ENCODE measurements around the gene DNMT3B.
"Not testable (repeated sequence)": the region's sequence is repeated elsewhere in the genome, so short reads cannot be mapped to it uniquely, and the experiment has no call there.

The DNMT3B gene

GRCh38 chr20:32761831-32762753 lies at the start of gene DNMT3B:
DNMT3B (plus strand) TSS chr20:32762385; CDS start chr20:32780324, 17,939 bp downstream.
- peak; percentile 85 for DNase-seq (ENCODE audit: low spot score)

- no peak for DNase-seq (ENCODE audit: low spot score)
Measured at GRCh38 chr20:32718749-32719348, 43.3 kb upstream of the DNMT3B start.

- peak; percentile 96 for DNase-seq (ENCODE audit: low spot score)
Measured at GRCh38 chr20:32727683-32728082, 34.5 kb upstream of the DNMT3B start.

- not testable (repeated sequence) for DNase-seq (ENCODE audit: low spot score)
Measured at GRCh38 chr20:32728435-32728834, 33.8 kb upstream of the DNMT3B start.

GRCh38 chr20:32729334-32729733 lies 32.9 kb upstream of the DNMT3B start:
- not testable (repeated sequence) for DNase-seq (ENCODE audit: low spot score)

GRCh38 chr20:32731882-32732266 lies 30.3 kb upstream of the DNMT3B start:
- DNase-seq (ENCODE audit: low spot score) = no peak

GRCh38 chr20:32737371-32738223 lies 24.6 kb upstream of the DNMT3B start:
- peak; percentile 90 for DNase-seq (ENCODE audit: low spot score)

- DNase-seq (ENCODE audit: low spot score) = no peak
Measured at GRCh38 chr20:32741151-32741550, 21.0 kb upstream of the DNMT3B start.

GRCh38 chr20:32742322-32743236 lies 19.6 kb upstream of the DNMT3B start:
- no peak for DNase-seq (ENCODE audit: low spot score)

- DNase-seq (ENCODE audit: low spot score) = peak; percentile 78
Measured at GRCh38 chr20:32743237-32744112, 18.7 kb upstream of the DNMT3B start, which contains the start of gene COMMD7. COMMD7 (minus strand) TSS chr20:32743467; CDS start chr20:32743391, 76 bp downstream.

GRCh38 chr20:32749914-32750637 lies 12.1 kb upstream of the DNMT3B start:
- DNase-seq (ENCODE audit: low spot score) = no peak

GRCh38 chr20:32751293-32751692 lies 10.9 kb upstream of the DNMT3B start:
- DNase-seq (ENCODE audit: low spot score) = no peak

- DNase-seq (ENCODE audit: low spot score) = no peak
Measured at GRCh38 chr20:32751702-32752457, 10.3 kb upstream of the DNMT3B start.

GRCh38 chr20:32752458-32753250 lies 9.5 kb upstream of the DNMT3B start:
- DNase-seq (ENCODE audit: low spot score) = peak; percentile 92

GRCh38 chr20:32753731-32754130 lies 8.5 kb upstream of the DNMT3B start:
- DNase-seq (ENCODE audit: low spot score) = peak; percentile 52

- DNase-seq (ENCODE audit: low spot score) = no peak
Measured at GRCh38 chr20:32756156-32756555, 6.0 kb upstream of the DNMT3B start.

GRCh38 chr20:32761417-32761830 lies 761 bp upstream of the DNMT3B start:
- no peak for DNase-seq (ENCODE audit: low spot score)

GRCh38 chr20:32762754-32763201 lies 593 bp downstream of the DNMT3B start:
- no peak for DNase-seq (ENCODE audit: low spot score)
